Measurements from ENCODE around the gene LBH.
"Not testable (repeated sequence)": the region's sequence is repeated elsewhere in the genome, so short reads cannot be mapped to it uniquely, and the experiment has no call there.

The LBH gene

DNA sequence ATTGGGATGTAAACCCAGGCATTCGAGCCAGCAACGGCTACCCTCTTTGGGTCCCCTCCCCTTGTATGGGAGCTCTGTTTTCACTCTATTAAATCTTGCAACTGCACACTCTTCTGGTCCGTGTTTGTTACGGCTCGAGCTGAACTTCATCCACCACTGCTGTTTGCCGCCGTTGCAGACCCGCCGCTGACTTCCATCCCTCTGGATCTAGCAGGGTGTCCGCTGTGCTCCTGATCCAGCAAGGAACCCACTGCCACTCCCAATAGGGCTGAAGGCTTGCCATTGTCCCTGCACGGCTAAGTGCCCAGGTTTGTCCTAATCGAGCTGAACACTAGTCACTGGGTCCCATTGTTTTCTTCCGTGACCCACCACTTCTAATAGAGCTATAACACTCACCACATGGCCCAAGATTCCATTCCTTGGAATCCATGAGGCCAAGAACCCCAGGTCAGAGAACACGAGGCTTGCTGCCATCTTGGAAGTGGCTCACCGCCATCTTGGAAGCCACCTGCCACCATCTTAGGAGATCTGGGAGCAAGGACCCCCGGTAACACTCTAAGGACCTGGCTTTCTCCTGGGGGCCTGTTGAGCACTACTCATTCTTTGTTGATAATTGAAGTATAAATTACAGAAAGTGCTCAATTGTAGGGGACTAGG is 37.9 kb downstream of the LBH start:
- H3K4me1 ChIP-seq (ENCODE audit: control insufficient read depth, low read depth, low read length); H3K4ac ChIP-seq (ENCODE audit: low read depth, low read length); H3K9ac ChIP-seq (ENCODE audit: low read length); H4K8ac ChIP-seq (ENCODE audit: low read depth, low read length); H4K5ac ChIP-seq (ENCODE audit: low read length); H3K23ac ChIP-seq (ENCODE audit: low read length); H3K4me2 ChIP-seq (ENCODE audit: low read length); DNase-seq; H3K4me3 ChIP-seq (ENCODE audit: low read length); H3K79me2 ChIP-seq (ENCODE audit: control insufficient read depth, insufficient read depth, low read length); H2BK5ac ChIP-seq (ENCODE audit: low read length); H3K18ac ChIP-seq (ENCODE audit: low read length); H3K27ac ChIP-seq (ENCODE audit: low read depth, low read length); H2AK5ac ChIP-seq (ENCODE audit: low read length); H3K36me3 ChIP-seq (ENCODE audit: control insufficient read depth, insufficient read depth, low read length); H3K79me1 ChIP-seq (ENCODE audit: low read length); H2BK120ac ChIP-seq (ENCODE audit: low read depth, low read length); H3K56ac ChIP-seq (ENCODE audit: low read length); H2BK15ac ChIP-seq (replicated peaks; ENCODE audit: low read depth); H3K27me3 ChIP-seq (ENCODE audit: insufficient read depth, low read length, poor library complexity): not testable (repeated sequence)
- no CpG with 5 or more reads among the region's 16 CpGs for WGBS (ENCODE audit: extremely low coverage, insufficient coverage, low lambda C conversion rate)

DNA sequence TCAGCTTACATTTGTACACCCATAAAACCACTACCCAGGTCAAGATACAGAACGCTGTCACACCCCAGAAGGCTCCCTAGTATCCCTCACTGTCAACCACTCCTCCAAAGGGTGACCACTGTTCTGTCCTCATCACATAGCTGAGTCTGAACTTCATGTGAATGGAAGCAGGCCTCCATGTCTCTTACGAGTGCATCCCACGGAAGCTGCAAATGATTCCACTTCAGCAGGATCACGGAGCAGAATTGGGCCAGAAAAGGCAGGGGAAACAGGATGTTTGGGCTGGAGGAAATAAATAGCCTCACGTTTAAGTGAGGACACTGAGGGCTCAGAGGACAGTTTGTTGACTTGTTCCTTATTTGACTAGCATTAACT is 38.4 kb downstream of the LBH start:
- H4K8ac ChIP-seq (ENCODE audit: low read depth, low read length) = no peak overlapping the region
- H2BK120ac ChIP-seq (ENCODE audit: low read depth, low read length) = no peak overlapping the region
- WGBS (ENCODE audit: extremely low coverage, insufficient coverage, low lambda C conversion rate) = no CpG with 5 or more reads among the region's 5 CpGs
- no peak for DNase-seq
- H4K5ac ChIP-seq (ENCODE audit: low read length) = no peak overlapping the region
- no peak overlapping the region for H3K9ac ChIP-seq (ENCODE audit: low read length)
- no peak overlapping the region for H2BK15ac ChIP-seq (replicated peaks; ENCODE audit: low read depth)
- no peak overlapping the region for H3K56ac ChIP-seq (ENCODE audit: low read length)
- H3K27me3 ChIP-seq (ENCODE audit: insufficient read depth, low read length, poor library complexity) = no peaks in the 10 kb centered on the region
- H2BK5ac ChIP-seq (ENCODE audit: low read length) = no peak overlapping the region
- no peak overlapping the region for H3K27ac ChIP-seq (ENCODE audit: low read depth, low read length)
- no peaks in the 10 kb centered on the region for H3K36me3 ChIP-seq (ENCODE audit: control insufficient read depth, insufficient read depth, low read length)
- H3K18ac ChIP-seq (ENCODE audit: low read length) = no peak overlapping the region
- no peaks in the 10 kb centered on the region for H3K79me1 ChIP-seq (ENCODE audit: low read length)
- H3K23ac ChIP-seq (ENCODE audit: low read length) = no peak overlapping the region
- H3K79me2 ChIP-seq (ENCODE audit: control insufficient read depth, insufficient read depth, low read length) = no peaks in the 10 kb centered on the region
- H3K4ac ChIP-seq (ENCODE audit: low read depth, low read length) = no peak overlapping the region
- H2AK5ac ChIP-seq (ENCODE audit: low read length) = no peak overlapping the region
- H3K4me2 ChIP-seq (ENCODE audit: low read length) = no peak overlapping the region
- no peak overlapping the region for H3K4me3 ChIP-seq (ENCODE audit: low read length)
- H3K4me1 ChIP-seq (ENCODE audit: control insufficient read depth, low read depth, low read length) = peaks cover 2% of the 10 kb centered on the region

DNA sequence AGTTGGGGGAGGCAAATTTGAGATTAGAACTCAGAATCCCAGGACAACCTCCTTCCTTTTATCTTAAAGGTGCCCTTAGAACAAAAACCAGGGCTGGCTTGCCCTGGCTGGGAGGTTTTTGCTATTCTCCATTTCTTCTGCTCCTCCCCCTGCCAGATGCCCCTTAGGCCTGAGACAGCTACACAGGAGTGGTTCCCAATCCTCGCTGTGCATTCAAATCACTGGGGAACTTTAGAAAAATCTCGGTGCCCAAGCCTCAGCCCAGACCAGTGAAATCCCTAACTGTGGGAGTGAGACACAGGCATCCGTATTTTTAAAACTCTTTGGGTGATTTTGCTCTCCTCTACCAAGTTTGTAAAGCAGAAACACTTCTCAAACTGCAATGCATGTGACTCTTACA is 38.8 kb downstream of the LBH start:
- no peak overlapping the region for H2BK5ac ChIP-seq (ENCODE audit: low read length)
- H3K79me1 ChIP-seq (ENCODE audit: low read length) = no peaks in the 10 kb centered on the region
- H3K9ac ChIP-seq (ENCODE audit: low read length) = no peak overlapping the region
- no peak for DNase-seq
- no peak overlapping the region for H4K5ac ChIP-seq (ENCODE audit: low read length)
- no peak overlapping the region for H2BK120ac ChIP-seq (ENCODE audit: low read depth, low read length)
- H2AK5ac ChIP-seq (ENCODE audit: low read length) = no peak overlapping the region
- WGBS (ENCODE audit: extremely low coverage, insufficient coverage, low lambda C conversion rate) = no CpG with 5 or more reads among the region's 3 CpGs
- no peak overlapping the region for H3K4me2 ChIP-seq (ENCODE audit: low read length)
- no peak overlapping the region for H3K27ac ChIP-seq (ENCODE audit: low read depth, low read length)
- H3K56ac ChIP-seq (ENCODE audit: low read length) = no peak overlapping the region
- H2BK15ac ChIP-seq (replicated peaks; ENCODE audit: low read depth) = no peak overlapping the region
- H3K27me3 ChIP-seq (ENCODE audit: insufficient read depth, low read length, poor library complexity) = no peaks in the 10 kb centered on the region
- H3K18ac ChIP-seq (ENCODE audit: low read length) = no peak overlapping the region
- H3K4ac ChIP-seq (ENCODE audit: low read depth, low read length) = no peak overlapping the region
- no peaks in the 10 kb centered on the region for H3K79me2 ChIP-seq (ENCODE audit: control insufficient read depth, insufficient read depth, low read length)
- no peak overlapping the region for H4K8ac ChIP-seq (ENCODE audit: low read depth, low read length)
- H3K23ac ChIP-seq (ENCODE audit: low read length) = no peak overlapping the region
- H3K36me3 ChIP-seq (ENCODE audit: control insufficient read depth, insufficient read depth, low read length) = no peaks in the 10 kb centered on the region
- no peak overlapping the region for H3K4me3 ChIP-seq (ENCODE audit: low read length)
- peaks cover 2% of the 10 kb centered on the region for H3K4me1 ChIP-seq (ENCODE audit: control insufficient read depth, low read depth, low read length)

GRCh38 chr2:30271301-30271700 is 40.0 kb downstream of the LBH start:
- Histone ChIP-seq H3K4ac (ENCODE audit: low read depth, low read length) (no peak overlapping the region), H4K5ac (ENCODE audit: low read length) (no peak overlapping the region), H3K56ac (ENCODE audit: low read length) (no peak overlapping the region), H3K9ac (ENCODE audit: low read length) (no peak overlapping the region), H4K8ac (ENCODE audit: low read depth, low read length) (no peak overlapping the region), H3K4me3 (ENCODE audit: low read length) (no peak overlapping the region), H2BK120ac (ENCODE audit: low read depth, low read length) (no peak overlapping the region), H3K23ac (ENCODE audit: low read length) (no peak overlapping the region), H2BK15ac (replicated peaks; ENCODE audit: low read depth) (no peak overlapping the region), H3K27me3 (ENCODE audit: insufficient read depth, low read length, poor library complexity) (no peaks in the 10 kb centered on the region), H3K79me1 (ENCODE audit: low read length) (no peaks in the 10 kb centered on the region), H2BK5ac (ENCODE audit: low read length) (no peak overlapping the region), H2AK5ac (ENCODE audit: low read length) (no peak overlapping the region), H3K18ac (ENCODE audit: low read length) (no peak overlapping the region), H3K27ac (ENCODE audit: low read depth, low read length) (no peak overlapping the region), H3K4me1 (ENCODE audit: control insufficient read depth, low read depth, low read length) (peaks cover 2% of the 10 kb centered on the region), H3K36me3 (ENCODE audit: control insufficient read depth, insufficient read depth, low read length) (no peaks in the 10 kb centered on the region), H3K79me2 (ENCODE audit: control insufficient read depth, insufficient read depth, low read length) (no peaks in the 10 kb centered on the region), H3K4me2 (ENCODE audit: low read length) (no peak overlapping the region)
- WGBS (ENCODE audit: extremely low coverage, insufficient coverage, low lambda C conversion rate) = no CpG with 5 or more reads among the region's 5 CpGs
- no peak for DNase-seq

DNA sequence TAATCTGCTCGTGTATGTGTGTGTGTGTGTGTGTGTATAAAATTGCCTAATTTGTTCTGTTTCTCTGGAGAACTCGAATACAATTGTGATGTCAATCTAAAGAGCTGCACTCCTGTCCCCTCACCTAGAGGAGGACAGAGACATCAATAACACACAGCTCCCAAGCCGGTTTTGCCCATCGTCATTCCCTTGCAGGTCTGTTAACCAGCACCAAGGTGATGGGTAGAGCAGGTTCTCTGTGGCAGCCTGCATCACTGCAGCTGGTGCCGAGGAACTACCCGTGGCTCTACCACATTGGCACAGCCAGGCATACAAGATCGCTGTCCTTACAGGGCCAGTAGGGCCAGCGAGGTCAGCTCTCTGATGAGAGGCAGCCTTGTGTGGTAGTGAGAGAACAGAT is 41.0 kb downstream of the LBH start:
- Histone ChIP-seq H3K27me3 (ENCODE audit: insufficient read depth, low read length, poor library complexity) (no peaks in the 10 kb centered on the region), H3K9ac (ENCODE audit: low read length) (no peak overlapping the region), H3K4me3 (ENCODE audit: low read length) (no peak overlapping the region), H2BK5ac (ENCODE audit: low read length) (no peak overlapping the region), H2BK120ac (ENCODE audit: low read depth, low read length) (no peak overlapping the region), H3K4ac (ENCODE audit: low read depth, low read length) (no peak overlapping the region), H3K56ac (ENCODE audit: low read length) (no peak overlapping the region), H2AK5ac (ENCODE audit: low read length) (no peak overlapping the region), H2BK15ac (replicated peaks; ENCODE audit: low read depth) (no peak overlapping the region), H3K27ac (ENCODE audit: low read depth, low read length) (no peak overlapping the region), H4K5ac (ENCODE audit: low read length) (no peak overlapping the region), H3K23ac (ENCODE audit: low read length) (no peak overlapping the region), H3K79me1 (ENCODE audit: low read length) (no peaks in the 10 kb centered on the region), H4K8ac (ENCODE audit: low read depth, low read length) (no peak overlapping the region), H3K4me2 (ENCODE audit: low read length) (no peak overlapping the region), H3K36me3 (ENCODE audit: control insufficient read depth, insufficient read depth, low read length) (no peaks in the 10 kb centered on the region), H3K18ac (ENCODE audit: low read length) (no peak overlapping the region), H3K4me1 (ENCODE audit: control insufficient read depth, low read depth, low read length) (peaks cover 2% of the 10 kb centered on the region), H3K79me2 (ENCODE audit: control insufficient read depth, insufficient read depth, low read length) (no peaks in the 10 kb centered on the region)
- DNase-seq = no peak
- WGBS (ENCODE audit: extremely low coverage, insufficient coverage, low lambda C conversion rate) = no CpG with 5 or more reads among the region's 8 CpGs
